Vein endothelial cell (primary cell): ENCODE data around the gene IVD. TPM values are rescaled to one million over a fixed set of nuclear protein-coding genes. Genes with fewer than 3 reads are reported as not detected.

Experiments
- total RNA-seq: library from RNA; depleted of rRNA; stranded (reverse); fragments of >200 nt; gene quantifications from 2 replicates; pipeline ENCODE4 v1.2.3, GENCODE V29; 2012

The IVD gene
- 32.3 and 36.9 TPM in 2 replicates for total RNA-seq

GRCh38 chr15:40405501-40406381 is at the start of gene IVD:
TSS of gene IVD (plus strand) at chr15:40405795. CDS start at chr15:40405828, 33 bp downstream.

GRCh38 chr15:40357723-40358470 is 47.7 kb upstream of the IVD start, which contains the start of gene DISP2:
TSS of gene DISP2 (plus strand) at chr15:40358219. CDS start at chr15:40358322, 103 bp downstream.

DNA sequence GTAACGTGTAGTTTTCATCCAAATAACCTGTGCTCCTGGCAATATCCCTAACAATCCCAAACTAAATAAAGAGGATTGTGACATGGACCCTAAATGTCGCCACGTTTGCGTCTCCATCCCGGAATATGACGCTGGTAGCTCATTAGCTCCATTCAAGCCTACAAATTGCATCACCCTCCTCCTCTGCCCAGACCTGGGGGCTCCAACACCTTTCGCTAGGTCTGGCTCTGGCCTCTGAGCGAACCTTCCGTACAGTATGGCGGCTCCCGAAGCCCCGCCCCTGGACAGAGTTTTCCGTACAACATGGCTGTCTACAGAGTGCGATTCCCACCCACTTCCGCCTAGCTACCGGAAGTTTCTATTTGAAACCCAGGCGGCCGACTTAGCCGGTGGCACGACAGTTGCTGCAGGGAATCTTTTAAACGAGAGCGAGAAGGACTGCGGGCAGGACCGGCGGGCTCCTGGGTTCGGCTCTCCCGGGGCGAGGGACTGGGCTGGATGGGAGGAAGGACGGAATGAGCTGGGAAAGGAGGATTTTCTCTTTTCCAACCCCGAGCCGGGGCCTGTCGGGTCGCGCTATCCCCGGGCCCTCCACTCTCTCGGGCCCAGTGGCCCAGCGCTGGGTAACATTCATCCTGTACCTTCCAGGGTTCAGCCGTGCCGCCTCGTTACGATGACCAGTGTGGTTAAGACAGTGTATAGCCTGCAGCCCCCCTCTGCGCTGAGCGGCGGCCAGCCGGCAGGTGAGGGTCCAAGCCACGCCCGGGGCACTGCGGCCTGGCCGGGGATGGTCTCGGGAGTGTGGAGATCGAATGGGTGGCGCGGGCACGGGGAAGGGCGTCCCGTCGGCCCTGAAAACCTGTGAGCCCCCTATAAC is 22.8 kb upstream of the IVD start, which contains the start of gene KNSTRN:
Gene KNSTRN, plus strand, starts transcription at position 142 of the 877 bp plus-strand sequence. Its CDS starts 115 bp downstream, at position 257.

GRCh38 chr15:40440743-40441564 is 35.4 kb downstream of the IVD start, which contains the start of gene BAHD1:
TSS of gene BAHD1 (plus strand) at chr15:40440953. CDS start at chr15:40458465, 17,512 bp downstream.

DNA sequence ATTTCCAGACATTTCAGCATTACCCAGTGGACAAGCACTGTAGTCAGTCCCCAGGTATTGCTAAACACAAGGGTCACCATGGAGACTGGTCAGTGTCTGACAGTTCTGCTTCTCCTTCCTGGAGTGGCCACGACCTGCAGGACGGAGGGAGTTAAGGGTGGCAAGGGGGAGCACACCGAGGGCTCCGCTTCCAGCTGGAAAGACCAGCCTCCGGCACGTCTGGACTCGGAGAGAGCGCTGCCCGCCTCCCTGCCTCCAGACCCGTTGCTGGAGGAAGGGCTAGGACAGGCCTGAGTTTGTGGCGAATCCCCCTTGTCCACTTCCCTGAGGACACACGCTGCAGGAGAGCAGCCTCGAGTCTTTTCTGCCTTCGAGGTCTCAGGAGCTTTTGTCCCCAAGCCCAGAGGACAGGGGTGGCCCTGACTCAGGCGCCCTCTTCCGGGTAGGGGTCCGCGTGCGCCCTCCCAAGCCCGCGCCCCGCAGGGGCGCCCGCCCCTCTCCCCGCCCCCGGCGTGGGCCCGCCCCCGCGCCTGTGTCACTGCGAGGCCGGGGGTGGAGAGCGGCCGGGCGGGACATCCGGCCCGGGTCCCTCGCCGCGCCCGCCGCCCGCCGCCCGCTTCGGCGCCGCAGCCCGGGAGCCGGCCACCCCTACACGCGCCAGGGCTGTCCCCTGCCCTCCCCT is 65.0 kb downstream of the IVD start, which contains the start of gene CHST14:
Gene CHST14, plus strand, starts transcription at position 562 of the 682 bp plus-strand sequence. CDS start 230 bp downstream, outside the sequence.

Other genes with a start within 250 kb of the IVD start
- gene BUB1B, start 244.7 kb upstream of the IVD start, total RNA-seq = 14.0 and 28.1 TPM in 2 replicates
- not detected in 2 replicates for gene PAK6, start 166.7 kb upstream of the IVD start, total RNA-seq
- gene ANKRD63, start 122.7 kb upstream of the IVD start, total RNA-seq = not detected in 2 replicates
- gene PLCB2, start 97.9 kb upstream of the IVD start, total RNA-seq = 0.33 and 1.1 TPM in 2 replicates
- gene INAFM2, start 82.1 kb upstream of the IVD start, total RNA-seq = 15.0 and 19.6 TPM in 2 replicates
- 15.2 and 15.7 TPM in 2 replicates for gene CCDC9B, start 64.9 kb upstream of the IVD start, total RNA-seq
- not detected in 2 replicates for gene PHGR1, start 54.8 kb upstream of the IVD start, total RNA-seq
- gene DISP2, start 47.6 kb upstream of the IVD start, total RNA-seq = under 0.01 and 0.10 TPM in 2 replicates
- 29.1 and 48.4 TPM in 2 replicates for gene KNSTRN, start 23.1 kb upstream of the IVD start, total RNA-seq
- 16.0 and 16.6 TPM in 2 replicates for gene BAHD1, start 35.2 kb downstream of the IVD start, total RNA-seq
- 18.6 and 20.6 TPM in 2 replicates for gene CHST14, start 65.2 kb downstream of the IVD start, total RNA-seq
- gene CCDC32, start 159.2 kb downstream of the IVD start, total RNA-seq = 16.0 and 24.2 TPM in 2 replicates
- gene RPUSD2, start 163.5 kb downstream of the IVD start, total RNA-seq = 11.2 and 12.7 TPM in 2 replicates
- 11.8 and 29.8 TPM in 2 replicates for gene KNL1, start 188.5 kb downstream of the IVD start, total RNA-seq